Thoracic aorta (tissue), 2 donors: ENCODE results near the gene TNKS1BP1. TPM values are rescaled to one million over a fixed set of nuclear protein-coding genes. Genes with fewer than 3 reads are reported as not detected.

Experiments used
- ATAC-seq: fragments of 150-250 bp; one replicate; pipeline ENCODE4 v1.8.0; 2017; ENCODE audit warnings: low read depth; ENCODE audit not compliant: insufficient number of reproducible peaks, low FRiP score
- DNase-seq: peaks from one replicate; pipeline ENCODE4 v3.0.0-alpha.2; 2020; ENCODE audit warnings: low spot score
- H3K27ac ChIP-seq, 2 donors: fragments of 200-600 bp; sonication (generic); 1 replicate in 1 of 2; 2 replicates in 1 of 2; pipeline ENCODE4 v1.5.1; 2016; ENCODE audit warnings: mild to moderate bottlenecking in 2 of 2, moderate library complexity in 2 of 2
- H3K27me3 ChIP-seq: fragments of 200-600 bp; sonication (generic); replicated peaks from 2 replicates; pipeline ENCODE4 v1.6.0; 2016; ENCODE audit warnings: mild to moderate bottlenecking; ENCODE audit not compliant: insufficient read depth
- H3K36me3 ChIP-seq: fragments of 200-600 bp; sonication (generic); one replicate; pipeline ENCODE4 v1.5.1; 2016
- H3K4me1 ChIP-seq, 2 donors: fragments of 200-600 bp; sonication (generic); 1 replicate in 1 of 2; 2 replicates in 1 of 2; pipeline versions ENCODE4 v1.5.1 to v1.6.0; 2016; ENCODE audit warnings: low read depth in 2 of 2, mild to moderate bottlenecking in 1 of 2; ENCODE audit not compliant: control insufficient read depth in 1 of 2
- H3K4me3 ChIP-seq: fragments of 200-600 bp; sonication (generic); 2 replicates; pipeline ENCODE4 v1.5.1; 2016; ENCODE audit warnings: mild to moderate bottlenecking
- H3K9me3 ChIP-seq: fragments of 200-600 bp; sonication (generic); 2 replicates; pipeline ENCODE4 v1.5.1; 2016
- total RNA-seq, 2 donors: library from RNA; depleted of rRNA; stranded (reverse); fragments of >200 nt; gene quantifications; one replicate each; pipeline versions ENCODE4 v1.1.0 to v1.2.3, GENCODE V29; 2016
- TF ChIP-seq, protein P1 (sequence below): fragments of 200-600 bp; sonication (generic); IDR thresholded peaks from one replicate; pipeline ENCODE4 v1.5.1; 2019; ENCODE audit warnings: antibody characterized with exemption

The TNKS1BP1 gene
- total RNA-seq, 2 donors from 2014 or later = 105 to 153 TPM

DNA sequence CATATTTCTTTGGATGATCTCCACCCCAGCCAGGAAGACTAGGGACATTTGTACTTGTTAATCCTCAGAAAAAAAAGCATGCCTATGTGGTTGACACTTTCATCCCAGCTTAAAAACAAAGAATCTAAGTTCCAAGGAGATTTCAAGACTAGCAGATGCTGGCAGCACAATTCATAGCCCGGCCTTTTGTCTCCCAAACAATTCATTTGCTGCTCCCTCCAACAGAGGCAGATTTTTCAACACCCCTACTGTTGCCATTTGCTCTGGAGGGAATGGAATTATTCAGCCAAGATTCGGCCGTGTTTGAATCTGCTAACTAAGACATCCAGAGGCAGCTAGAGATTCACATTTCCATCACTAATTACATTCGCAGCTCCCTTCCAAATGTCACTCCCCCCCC, 28.7 kb upstream of the TNKS1BP1 start:
- Histone ChIP-seq H3K9me3 (no peaks in the 10 kb centered on the region), H3K36me3 (no peaks in the 10 kb centered on the region), H3K4me3 (no peak overlapping the region), H3K27ac (no peak overlapping the region), H3K27me3 (no peaks in the 10 kb centered on the region), H3K4me1 (no peaks in the 10 kb centered on the region)
- TF ChIP-seq, protein P1, sequence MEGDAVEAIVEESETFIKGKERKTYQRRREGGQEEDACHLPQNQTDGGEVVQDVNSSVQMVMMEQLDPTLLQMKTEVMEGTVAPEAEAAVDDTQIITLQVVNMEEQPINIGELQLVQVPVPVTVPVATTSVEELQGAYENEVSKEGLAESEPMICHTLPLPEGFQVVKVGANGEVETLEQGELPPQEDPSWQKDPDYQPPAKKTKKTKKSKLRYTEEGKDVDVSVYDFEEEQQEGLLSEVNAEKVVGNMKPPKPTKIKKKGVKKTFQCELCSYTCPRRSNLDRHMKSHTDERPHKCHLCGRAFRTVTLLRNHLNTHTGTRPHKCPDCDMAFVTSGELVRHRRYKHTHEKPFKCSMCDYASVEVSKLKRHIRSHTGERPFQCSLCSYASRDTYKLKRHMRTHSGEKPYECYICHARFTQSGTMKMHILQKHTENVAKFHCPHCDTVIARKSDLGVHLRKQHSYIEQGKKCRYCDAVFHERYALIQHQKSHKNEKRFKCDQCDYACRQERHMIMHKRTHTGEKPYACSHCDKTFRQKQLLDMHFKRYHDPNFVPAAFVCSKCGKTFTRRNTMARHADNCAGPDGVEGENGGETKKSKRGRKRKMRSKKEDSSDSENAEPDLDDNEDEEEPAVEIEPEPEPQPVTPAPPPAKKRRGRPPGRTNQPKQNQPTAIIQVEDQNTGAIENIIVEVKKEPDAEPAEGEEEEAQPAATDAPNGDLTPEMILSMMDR = no peak
- ATAC-seq = no peak
- DNase-seq = no peak

- no peaks in the 10 kb centered on the region for H3K9me3 ChIP-seq
- ATAC-seq (no peak), DNase-seq (no peak)
- H3K27me3 ChIP-seq = no peaks in the 10 kb centered on the region
- no peaks in the 10 kb centered on the region for H3K4me1 ChIP-seq
- TF ChIP-seq, protein P1 = no peak
- H3K27ac ChIP-seq = no peak overlapping the region
- H3K4me3 ChIP-seq = no peak overlapping the region
- no peaks in the 10 kb centered on the region for H3K36me3 ChIP-seq
Measured at GRCh38 chr11:57353036-57353435, 28.3 kb upstream of the TNKS1BP1 start.

GRCh38 chr11:57349491-57350274, 24.9 kb upstream of the TNKS1BP1 start:
- no peaks in the 10 kb centered on the region for H3K9me3 ChIP-seq
- TF ChIP-seq, protein P1 = peak; percentile 90
- no peaks in the 10 kb centered on the region for H3K27me3 ChIP-seq
- no peaks in the 10 kb centered on the region for H3K36me3 ChIP-seq
- no peak for DNase-seq
- H3K27ac ChIP-seq = no peak overlapping the region
- peak overlapping the region; percentile 8 for H3K4me3 ChIP-seq
- no peak for ATAC-seq
- no peaks in the 10 kb centered on the region for H3K4me1 ChIP-seq

- TF ChIP-seq, protein P1 = no peak
- no peaks in the 10 kb centered on the region for H3K36me3 ChIP-seq
- ATAC-seq = no peak
- H3K4me1 ChIP-seq = no peaks in the 10 kb centered on the region
- no peak overlapping the region for H3K27ac ChIP-seq
- no peak for DNase-seq
- no peaks in the 10 kb centered on the region for H3K9me3 ChIP-seq
- H3K27me3 ChIP-seq = no peaks in the 10 kb centered on the region
- no peak overlapping the region for H3K4me3 ChIP-seq
Measured at GRCh38 chr11:57348636-57349313, 24.0 kb upstream of the TNKS1BP1 start.

- no peak overlapping the region for H3K27ac ChIP-seq
- H3K9me3 ChIP-seq = no peaks in the 10 kb centered on the region
- H3K27me3 ChIP-seq = no peaks in the 10 kb centered on the region
- TF ChIP-seq, protein P1 = no peak
- ATAC-seq = no peak
- no peak for DNase-seq
- H3K4me1 ChIP-seq = no peaks in the 10 kb centered on the region
- no peaks in the 10 kb centered on the region for H3K36me3 ChIP-seq
- H3K4me3 ChIP-seq = no peak overlapping the region
Measured at GRCh38 chr11:57348052-57348451, 23.3 kb upstream of the TNKS1BP1 start.
